ENCODE data around the gene RNF144A.

RNF144A gene

DNA sequence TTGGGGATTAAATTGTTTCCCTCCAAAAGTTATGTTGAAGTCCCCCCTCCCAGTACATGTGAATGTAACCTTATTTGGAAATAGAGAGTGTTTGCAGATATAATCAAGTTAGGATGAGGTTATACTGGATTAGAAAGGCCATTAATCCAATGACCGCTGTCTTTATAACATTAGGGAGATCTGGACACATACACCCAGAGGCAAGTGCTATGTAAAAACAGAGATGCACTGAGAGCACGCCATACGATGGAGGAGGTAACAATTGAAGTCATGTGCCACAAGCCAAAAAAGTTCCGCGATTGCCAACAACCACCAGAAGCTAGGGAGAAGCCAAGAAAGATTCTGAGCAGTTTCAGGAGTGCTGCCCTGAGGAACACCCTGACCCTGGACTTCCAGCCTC lies 153.3 kb downstream of the RNF144A start:
- 72 to 73% methylated on average over 5 of the region's 5 CpGs for WGBS, 2 experiments (ENCODE audit: insufficient coverage in 2 of 2)

DNA sequence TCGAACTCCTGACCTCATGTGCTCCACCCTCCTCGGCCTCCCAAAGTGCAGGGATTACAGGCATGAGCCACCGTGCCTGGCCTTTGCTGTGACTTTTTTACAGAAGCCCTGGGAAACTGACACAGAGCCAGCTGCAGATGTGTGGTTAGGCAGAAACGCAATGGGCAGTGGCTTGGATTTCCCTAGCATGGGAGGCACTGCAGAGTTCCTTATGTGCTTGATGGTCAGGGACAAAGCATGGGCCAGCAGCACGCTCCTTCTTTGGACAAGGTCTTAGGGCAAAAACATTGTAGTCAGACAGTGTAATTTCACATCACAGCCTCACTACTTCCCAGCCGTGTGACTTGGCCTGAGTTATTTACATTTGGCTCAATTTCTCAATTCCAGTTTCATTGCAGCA lies 153.9 kb downstream of the RNF144A start:
- no peaks in the 10 kb centered on the region for H3K9me3 ChIP-seq (ENCODE audit: control insufficient read depth, low read length)
- H3K27ac ChIP-seq (ENCODE audit: low read depth, low read length, severe bottlenecking): no peak overlapping the region
- no peak overlapping the region for H3K4me3 ChIP-seq (ENCODE audit: extremely low read depth, insufficient read depth, low read length, poor library complexity, severe bottlenecking)
- H3K4me1 ChIP-seq (ENCODE audit: control insufficient read depth, insufficient read depth, low read length, poor library complexity, severe bottlenecking): no peaks in the 10 kb centered on the region
- H3K36me3 ChIP-seq (ENCODE audit: control insufficient read depth, insufficient read depth, low read length): no peaks in the 10 kb centered on the region
- 83 to 91% methylated on average over 4 of the region's 6 CpGs for WGBS, 2 experiments (ENCODE audit: insufficient coverage in 2 of 2)

More for the DNA sequence above, 153.3 kb downstream of the RNF144A start:
- H3K27ac ChIP-seq (ENCODE audit: low read depth, low read length, severe bottlenecking): no peak overlapping the region
- no peaks in the 10 kb centered on the region for H3K9me3 ChIP-seq (ENCODE audit: control insufficient read depth, low read length)
- no peak overlapping the region for H3K4me3 ChIP-seq (ENCODE audit: extremely low read depth, insufficient read depth, low read length, poor library complexity, severe bottlenecking)
- H3K4me1 ChIP-seq (ENCODE audit: control insufficient read depth, insufficient read depth, low read length, poor library complexity, severe bottlenecking): no peaks in the 10 kb centered on the region
- H3K36me3 ChIP-seq (ENCODE audit: control insufficient read depth, insufficient read depth, low read length): no peaks in the 10 kb centered on the region

DNA sequence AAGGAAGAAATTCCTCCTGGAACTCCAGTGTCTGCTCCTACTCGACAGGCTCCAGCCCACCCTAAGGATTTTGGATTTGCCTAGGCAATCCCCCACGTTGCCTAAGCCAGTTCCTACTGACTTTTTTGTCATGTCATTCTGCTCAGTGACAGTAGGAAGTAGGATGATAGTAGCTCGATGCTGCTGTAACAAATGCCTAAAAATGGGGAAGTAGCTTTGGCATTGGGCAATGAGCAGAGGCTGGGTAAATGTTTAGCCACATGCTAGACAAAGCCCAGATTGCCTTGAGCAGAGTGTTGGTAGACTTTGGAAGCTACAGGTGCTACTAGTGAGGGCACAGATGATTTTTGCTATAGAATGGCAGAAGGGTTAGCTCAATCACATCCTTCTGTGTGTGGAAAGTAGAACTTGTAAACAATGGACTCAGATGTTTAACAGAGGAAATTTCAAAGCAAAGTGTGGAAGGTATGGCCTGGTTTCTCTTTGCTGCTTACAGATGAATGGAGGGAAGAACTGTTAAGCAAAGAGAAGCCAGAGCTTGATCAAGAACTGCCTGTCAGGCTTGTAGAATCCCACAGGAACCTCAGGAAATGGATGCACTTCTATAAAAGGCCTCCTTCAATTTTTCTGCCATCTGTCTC lies 154.8 kb downstream of the RNF144A start:
- no peaks in the 10 kb centered on the region for H3K4me1 ChIP-seq (ENCODE audit: control insufficient read depth, insufficient read depth, low read length, poor library complexity, severe bottlenecking)
- H3K9me3 ChIP-seq (ENCODE audit: control insufficient read depth, low read length): no peaks in the 10 kb centered on the region
- no peak overlapping the region for H3K27ac ChIP-seq (ENCODE audit: low read depth, low read length, severe bottlenecking)
- H3K4me3 ChIP-seq (ENCODE audit: extremely low read depth, insufficient read depth, low read length, poor library complexity, severe bottlenecking): no peak overlapping the region
- no peaks in the 10 kb centered on the region for H3K36me3 ChIP-seq (ENCODE audit: control insufficient read depth, insufficient read depth, low read length)
- 73 to 75% methylated on average over 2 to 3 of the region's 3 CpGs for WGBS, 2 experiments (ENCODE audit: insufficient coverage in 2 of 2)

DNA sequence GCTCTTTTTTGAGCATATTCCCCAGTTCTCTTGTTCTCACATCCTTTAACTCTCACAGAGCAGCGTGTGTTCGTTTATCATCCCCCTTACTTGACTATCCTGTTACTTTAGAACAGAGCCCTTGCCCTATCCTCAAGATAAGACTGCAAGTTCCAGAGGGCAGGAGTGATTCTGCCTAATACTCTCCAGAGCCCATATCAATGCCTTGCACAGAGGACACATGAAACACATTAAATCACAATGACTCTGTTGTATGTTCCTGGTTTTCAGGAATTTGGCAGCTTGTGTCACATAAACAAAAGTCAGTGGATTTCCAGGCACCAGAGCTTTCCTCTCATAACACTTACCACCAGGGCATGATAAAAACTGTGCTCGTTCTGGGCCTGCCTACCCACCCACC lies 156.7 kb downstream of the RNF144A start:
- H3K9me3 ChIP-seq (ENCODE audit: control insufficient read depth, low read length): no peaks in the 10 kb centered on the region
- H3K4me1 ChIP-seq (ENCODE audit: control insufficient read depth, insufficient read depth, low read length, poor library complexity, severe bottlenecking): no peaks in the 10 kb centered on the region
- H3K27ac ChIP-seq (ENCODE audit: low read depth, low read length, severe bottlenecking): no peak overlapping the region
- no peak overlapping the region for H3K4me3 ChIP-seq (ENCODE audit: extremely low read depth, insufficient read depth, low read length, poor library complexity, severe bottlenecking)
- H3K36me3 ChIP-seq (ENCODE audit: control insufficient read depth, insufficient read depth, low read length): no peaks in the 10 kb centered on the region
- WGBS, 2 experiments (ENCODE audit: insufficient coverage in 2 of 2): 83 to 90% methylated on average over 3 of the region's 3 CpGs

DNA sequence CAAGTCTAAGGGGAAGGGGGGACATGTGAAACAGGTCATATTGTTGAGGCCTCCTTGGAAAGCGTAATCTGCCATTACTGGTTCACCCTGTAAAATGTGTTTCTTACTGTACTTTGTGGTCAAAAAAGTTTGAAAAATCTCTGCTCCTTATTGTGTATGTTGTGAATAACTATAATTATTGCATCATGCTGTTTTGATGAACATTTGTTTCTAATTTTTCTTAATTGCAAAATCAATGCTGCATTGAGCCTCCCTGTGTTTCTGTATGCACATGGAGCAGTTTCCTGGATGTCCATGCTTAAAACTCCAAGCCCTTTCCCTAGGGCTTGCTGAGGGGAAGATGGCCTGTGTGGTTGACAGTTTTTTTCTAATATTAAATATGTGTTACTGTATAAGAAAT lies 158.6 kb downstream of the RNF144A start:
- no peaks in the 10 kb centered on the region for H3K9me3 ChIP-seq (ENCODE audit: control insufficient read depth, low read length)
- no peaks in the 10 kb centered on the region for H3K36me3 ChIP-seq (ENCODE audit: control insufficient read depth, insufficient read depth, low read length)
- no peak overlapping the region for H3K27ac ChIP-seq (ENCODE audit: low read depth, low read length, severe bottlenecking)
- H3K4me3 ChIP-seq (ENCODE audit: extremely low read depth, insufficient read depth, low read length, poor library complexity, severe bottlenecking): no peak overlapping the region
- WGBS, 2 experiments (ENCODE audit: insufficient coverage in 2 of 2): 100% methylated on average over 1 of the region's 1 CpG
- H3K4me1 ChIP-seq (ENCODE audit: control insufficient read depth, insufficient read depth, low read length, poor library complexity, severe bottlenecking): no peaks in the 10 kb centered on the region

DNA sequence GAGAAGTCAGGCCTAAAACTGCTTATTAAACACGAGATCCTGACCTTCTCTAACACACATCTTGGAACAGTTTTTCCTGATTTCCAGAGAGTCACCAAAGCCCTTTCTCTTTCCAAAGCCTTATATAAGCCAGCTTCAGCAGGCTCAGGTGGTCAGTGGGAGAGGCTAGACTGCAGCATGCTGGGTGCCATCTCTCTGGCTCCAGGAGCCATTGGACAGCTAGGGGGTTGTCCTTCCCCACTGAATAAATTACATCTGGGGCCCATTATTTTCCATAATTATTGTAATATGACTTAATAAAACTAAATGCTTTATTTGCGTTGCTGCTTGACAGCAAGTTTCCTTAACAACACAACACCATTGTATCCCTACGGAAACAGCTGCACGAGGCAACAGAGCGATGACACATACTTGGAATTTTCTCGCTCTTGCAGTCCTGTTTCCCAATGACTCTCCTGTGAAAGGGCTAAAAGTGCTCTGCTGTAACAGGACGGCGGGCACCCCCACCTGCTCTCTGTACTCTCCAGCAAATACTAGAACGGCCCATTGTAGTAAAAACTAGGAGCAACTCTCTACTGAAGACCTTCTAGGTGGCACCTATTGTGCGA lies 160.6 kb downstream of the RNF144A start:
- H3K36me3 ChIP-seq (ENCODE audit: control insufficient read depth, insufficient read depth, low read length): no peaks in the 10 kb centered on the region
- H3K4me3 ChIP-seq (ENCODE audit: extremely low read depth, insufficient read depth, low read length, poor library complexity, severe bottlenecking): no peak overlapping the region
- no peaks in the 10 kb centered on the region for H3K4me1 ChIP-seq (ENCODE audit: control insufficient read depth, insufficient read depth, low read length, poor library complexity, severe bottlenecking)
- no peak overlapping the region for H3K27ac ChIP-seq (ENCODE audit: low read depth, low read length, severe bottlenecking)
- H3K9me3 ChIP-seq (ENCODE audit: control insufficient read depth, low read length): no peaks in the 10 kb centered on the region
- 76 to 82% methylated on average over 7 to 9 of the region's 10 CpGs for WGBS, 2 experiments (ENCODE audit: insufficient coverage in 2 of 2)

DNA sequence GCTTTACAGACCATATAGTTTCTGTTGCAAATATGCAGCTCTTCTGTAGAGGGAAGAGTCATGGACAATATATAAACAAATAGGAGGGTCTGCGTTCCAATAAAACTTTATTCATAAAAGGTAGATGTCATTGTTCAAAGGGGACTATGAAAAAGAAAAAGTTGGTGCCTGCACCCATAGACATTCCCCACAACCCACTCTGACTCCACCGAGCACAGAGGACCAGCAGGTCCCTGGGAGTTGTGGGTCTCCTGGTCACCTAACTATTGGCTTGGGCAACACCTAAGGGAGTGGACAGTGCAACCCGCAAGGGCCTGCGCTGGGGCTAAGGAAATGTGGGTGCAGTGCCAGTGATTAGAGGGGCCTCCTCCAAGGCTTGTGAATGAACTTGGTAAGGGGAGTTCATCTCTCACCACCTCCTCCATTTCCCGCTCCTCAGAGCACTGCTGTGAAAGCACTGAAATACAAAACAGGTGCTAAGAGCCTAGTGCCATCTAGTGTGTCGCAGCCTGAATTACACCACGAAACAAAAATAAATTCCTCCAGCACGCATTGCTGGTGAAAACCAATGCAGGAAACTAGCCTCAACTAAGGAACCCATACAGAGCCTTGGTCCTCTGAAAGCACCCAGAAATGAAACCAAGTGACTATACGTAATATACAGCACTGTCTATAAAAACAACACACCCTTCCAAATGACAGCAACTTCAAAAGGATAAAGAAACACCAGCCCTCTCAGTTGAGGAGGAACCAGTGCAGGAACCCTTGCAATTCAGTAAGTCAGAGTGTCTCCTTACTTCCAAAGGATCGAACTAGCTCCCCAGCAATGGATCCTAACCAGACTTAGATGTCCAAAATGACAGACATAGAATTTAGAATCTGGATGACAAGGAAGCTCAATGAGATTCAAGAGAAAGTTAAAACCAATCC lies 166.6 kb downstream of the RNF144A start:
- Histone ChIP-seq H3K36me3 (ENCODE audit: control insufficient read depth, insufficient read depth, low read length) (no peaks in the 10 kb centered on the region), H3K9me3 (ENCODE audit: control insufficient read depth, low read length) (no peaks in the 10 kb centered on the region), H3K4me3 (ENCODE audit: extremely low read depth, insufficient read depth, low read length, poor library complexity, severe bottlenecking) (no peak overlapping the region), H3K27ac (ENCODE audit: low read depth, low read length, severe bottlenecking) (no peak overlapping the region), H3K4me1 (ENCODE audit: control insufficient read depth, insufficient read depth, low read length, poor library complexity, severe bottlenecking) (no peaks in the 10 kb centered on the region)
- WGBS, 2 experiments (ENCODE audit: insufficient coverage in 2 of 2): 29 to 50% methylated on average over 2 to 4 of the region's 10 CpGs

DNA sequence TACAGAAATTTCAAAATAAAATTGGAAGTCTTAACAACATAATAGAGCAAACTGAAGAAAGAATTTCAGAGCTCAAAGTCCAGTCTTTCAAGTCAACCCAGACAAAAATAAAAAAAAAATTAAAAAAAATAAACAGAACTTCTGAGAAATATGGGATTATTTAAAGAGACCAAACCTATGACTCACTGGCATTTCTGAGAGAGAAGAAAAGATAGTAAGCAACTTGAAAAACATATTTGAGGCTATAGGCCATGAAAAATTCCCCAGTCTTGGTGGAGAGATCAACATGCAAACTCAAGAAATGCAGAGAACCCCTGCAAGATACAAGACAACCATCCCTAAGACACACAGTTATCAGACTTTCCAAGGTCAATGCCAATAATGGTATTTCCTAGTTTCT lies 167.4 kb downstream of the RNF144A start:
- H3K36me3 ChIP-seq (ENCODE audit: control insufficient read depth, insufficient read depth, low read length): no peaks in the 10 kb centered on the region
- no peak overlapping the region for H3K27ac ChIP-seq (ENCODE audit: low read depth, low read length, severe bottlenecking)
- no peaks in the 10 kb centered on the region for H3K9me3 ChIP-seq (ENCODE audit: control insufficient read depth, low read length)
- no peaks in the 10 kb centered on the region for H3K4me1 ChIP-seq (ENCODE audit: control insufficient read depth, insufficient read depth, low read length, poor library complexity, severe bottlenecking)
- H3K4me3 ChIP-seq (ENCODE audit: extremely low read depth, insufficient read depth, low read length, poor library complexity, severe bottlenecking): no peak overlapping the region

DNA sequence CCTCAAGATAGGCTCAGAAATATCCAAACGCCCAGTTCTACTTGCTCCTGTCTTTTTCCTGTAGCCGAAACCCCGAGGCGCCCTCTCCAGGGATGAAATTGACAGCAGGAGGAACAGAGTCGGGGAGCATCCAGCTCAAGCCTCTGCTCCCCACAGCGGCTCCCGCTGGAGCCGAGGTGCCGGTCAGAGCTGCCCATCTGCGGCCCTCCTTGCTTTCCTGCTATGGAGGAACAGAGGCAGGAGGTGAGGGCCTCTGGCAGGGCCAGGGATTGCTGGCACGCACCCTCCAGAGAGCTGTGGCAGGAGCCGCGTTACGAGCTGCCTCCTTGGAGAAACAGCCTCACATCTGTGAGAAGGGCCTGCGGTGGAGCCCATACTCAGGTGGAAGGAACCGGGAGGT lies 172.1 kb downstream of the RNF144A start:
- no peak overlapping the region for H3K27ac ChIP-seq (ENCODE audit: low read depth, low read length, severe bottlenecking)
- WGBS, 2 experiments (ENCODE audit: insufficient coverage in 2 of 2): 94 to 98% methylated on average over 14 of the region's 16 CpGs

DNA sequence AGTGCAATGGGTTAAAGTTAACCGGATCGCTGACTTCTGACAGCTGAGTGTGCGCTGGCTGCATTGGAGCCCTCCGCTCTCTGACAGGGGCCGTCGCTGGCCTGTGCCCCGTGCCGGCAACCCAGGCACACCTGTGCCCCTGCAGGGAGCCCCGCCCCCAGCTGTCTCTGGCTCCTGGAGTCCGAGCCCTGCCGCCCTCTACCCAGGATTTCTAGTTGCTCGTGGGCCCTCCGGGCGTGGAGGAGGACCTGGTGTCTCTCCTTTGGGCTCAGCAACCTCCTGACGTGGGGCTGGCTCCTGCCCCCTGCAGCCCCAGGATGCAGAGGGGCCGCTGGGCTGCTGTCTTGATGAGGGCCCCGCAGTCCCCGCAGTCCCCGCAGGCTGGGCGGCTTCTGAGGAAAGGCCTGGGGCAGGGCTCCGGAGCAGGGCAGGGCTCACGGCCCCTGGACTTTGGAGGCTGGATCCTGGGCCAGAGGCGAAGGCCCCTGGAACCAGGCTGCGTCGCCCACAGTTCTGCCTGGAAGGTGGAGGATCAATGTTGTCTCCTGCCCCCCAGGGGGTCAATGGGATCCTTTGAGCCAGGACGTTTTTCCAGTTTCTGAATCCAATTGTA lies 172.8 kb downstream of the RNF144A start:
- Histone ChIP-seq H3K9me3 (ENCODE audit: control insufficient read depth, low read length) (no peaks in the 10 kb centered on the region), H3K4me1 (ENCODE audit: control insufficient read depth, insufficient read depth, low read length, poor library complexity, severe bottlenecking) (no peaks in the 10 kb centered on the region), H3K4me3 (ENCODE audit: extremely low read depth, insufficient read depth, low read length, poor library complexity, severe bottlenecking) (no peak overlapping the region), H3K36me3 (ENCODE audit: control insufficient read depth, insufficient read depth, low read length) (no peaks in the 10 kb centered on the region), H3K27ac (ENCODE audit: low read depth, low read length, severe bottlenecking) (no peak overlapping the region)
- 86 to 91% methylated on average over 21 to 26 of the region's 26 CpGs for WGBS, 2 experiments (ENCODE audit: insufficient coverage in 2 of 2)

More for the DNA sequence above, 172.1 kb downstream of the RNF144A start:
- Histone ChIP-seq H3K4me1 (ENCODE audit: control insufficient read depth, insufficient read depth, low read length, poor library complexity, severe bottlenecking) (no peaks in the 10 kb centered on the region), H3K36me3 (ENCODE audit: control insufficient read depth, insufficient read depth, low read length) (no peaks in the 10 kb centered on the region), H3K4me3 (ENCODE audit: extremely low read depth, insufficient read depth, low read length, poor library complexity, severe bottlenecking) (no peak overlapping the region), H3K9me3 (ENCODE audit: control insufficient read depth, low read length) (no peaks in the 10 kb centered on the region)
